Measurements from ENCODE around the gene ZC3H7A.

Gene ZC3H7A

GRCh38 chr16:11715246-11715947 is 81.7 kb downstream of the ZC3H7A start:
- DNase-seq (ENCODE audit: extremely low spot score): no peak
- POLR2A ChIA-PET: no interaction called here
- TF ChIP-seq SP1 (IDR thresholded peaks at IDR 0.05): no peak
- TF ChIP-seq FOXA1 (IDR thresholded peaks at IDR 0.05): no peak
- TF ChIP-seq ZNF384 (IDR thresholded peaks at IDR 0.05): no peak
- TF ChIP-seq SUZ12 (IDR thresholded peaks at IDR 0.05): no peak
- CTCF ChIA-PET: interaction anchor here (0.5 to 0.7 kb wide), 5 partner anchors 28 to 308 kb away, joined by 3 to 5 read pairs (median 3); no protein-coding TSS in a partner anchor

- CTCF ChIA-PET: interaction anchor here (0.8 kb wide), 1 partner anchor 14 kb away, joined by 3 read pairs; no protein-coding TSS in a partner anchor
- POLR2A ChIA-PET: no interaction called here
- DNase-seq (ENCODE audit: extremely low spot score): no peak
- TF ChIP-seq CTBP1 (IDR thresholded peaks at IDR 0.05; ENCODE audit: borderline replicate concordance) (no peak), FOXM1 (IDR thresholded peaks at IDR 0.05; ENCODE audit: borderline replicate concordance) (no peak), HDGF (IDR thresholded peaks at IDR 0.05; ENCODE audit: borderline replicate concordance) (no peak), LEF1 (IDR thresholded peaks at IDR 0.05; ENCODE audit: borderline replicate concordance) (no peak), NFRKB (IDR thresholded peaks at IDR 0.05) (no peak), FOXK2 (IDR thresholded peaks at IDR 0.05) (no peak), FOXA1 (IDR thresholded peaks at IDR 0.05) (no peak), PKNOX1 (IDR thresholded peaks at IDR 0.05) (no peak), TARDBP (IDR thresholded peaks at IDR 0.05) (no peak), ELF4 (IDR thresholded peaks at IDR 0.05) (no peak)
Observed at GRCh38 chr16:11712122-11712521, 84.9 kb downstream of the ZC3H7A start.

- ChIA-PET CTCF (interaction anchor here (0.8 kb wide), 1 partner anchor 14 kb away, joined by 3 read pairs; no protein-coding TSS in a partner anchor), POLR2A (no interaction called here)
- no peak for DNase-seq (ENCODE audit: extremely low spot score)
- TF ChIP-seq NFRKB (IDR thresholded peaks at IDR 0.05): no peak
- no peak for TF ChIP-seq HDGF (IDR thresholded peaks at IDR 0.05; ENCODE audit: borderline replicate concordance)
- no peak for TF ChIP-seq BHLHE40 (IDR thresholded peaks at IDR 0.05; ENCODE audit: borderline replicate concordance)
- no peak for TF ChIP-seq ELF4 (IDR thresholded peaks at IDR 0.05)
- TF ChIP-seq FOXK2 (IDR thresholded peaks at IDR 0.05): no peak
- TF ChIP-seq SP1 (IDR thresholded peaks at IDR 0.05): no peak
- no peak for TF ChIP-seq PKNOX1 (IDR thresholded peaks at IDR 0.05)
- TF ChIP-seq SUZ12 (IDR thresholded peaks at IDR 0.05): no peak
- no peak for TF ChIP-seq CTBP1 (IDR thresholded peaks at IDR 0.05; ENCODE audit: borderline replicate concordance)
- TF ChIP-seq FOXA1 (IDR thresholded peaks at IDR 0.05): no peak
- no peak for TF ChIP-seq FOXM1 (IDR thresholded peaks at IDR 0.05; ENCODE audit: borderline replicate concordance)
- TF ChIP-seq TARDBP (IDR thresholded peaks at IDR 0.05): no peak
Observed at GRCh38 chr16:11711662-11712061, 85.4 kb downstream of the ZC3H7A start.

- CTCF ChIA-PET: no interaction called here
- DNase-seq (ENCODE audit: extremely low spot score): no peak
- TF ChIP-seq ELF4 (IDR thresholded peaks at IDR 0.05) (no peak), HDGF (IDR thresholded peaks at IDR 0.05; ENCODE audit: borderline replicate concordance) (no peak), FOXA1 (IDR thresholded peaks at IDR 0.05) (no peak), ZNF384 (IDR thresholded peaks at IDR 0.05) (no peak), SP1 (IDR thresholded peaks at IDR 0.05) (no peak), CTBP1 (IDR thresholded peaks at IDR 0.05; ENCODE audit: borderline replicate concordance) (no peak), FOXK2 (IDR thresholded peaks at IDR 0.05) (no peak)
Observed at GRCh38 chr16:11708421-11708820, 88.6 kb downstream of the ZC3H7A start.

GRCh38 chr16:11707679-11708197 is 89.3 kb downstream of the ZC3H7A start:
- TF ChIP-seq CTBP1 (IDR thresholded peaks at IDR 0.05; ENCODE audit: borderline replicate concordance) (no peak), ZNF384 (IDR thresholded peaks at IDR 0.05) (no peak), NFRKB (IDR thresholded peaks at IDR 0.05) (no peak), FOXA1 (IDR thresholded peaks at IDR 0.05) (no peak), SUZ12 (IDR thresholded peaks at IDR 0.05) (no peak), ARNT (IDR thresholded peaks at IDR 0.05) (no peak), HDGF (IDR thresholded peaks at IDR 0.05; ENCODE audit: borderline replicate concordance) (no peak), FOXM1 (IDR thresholded peaks at IDR 0.05; ENCODE audit: borderline replicate concordance) (no peak), ELF4 (IDR thresholded peaks at IDR 0.05) (no peak), BHLHE40 (IDR thresholded peaks at IDR 0.05; ENCODE audit: borderline replicate concordance) (no peak), SP1 (IDR thresholded peaks at IDR 0.05) (no peak), FOXK2 (IDR thresholded peaks at IDR 0.05) (no peak), L3MBTL2 (conservative IDR thresholded peaks at IDR 0.05) (no peak), LEF1 (IDR thresholded peaks at IDR 0.05; ENCODE audit: borderline replicate concordance) (no peak), PKNOX1 (IDR thresholded peaks at IDR 0.05) (no peak)
- POLR2A ChIA-PET: interaction anchor here (1.2 kb wide), 1 partner anchor 10 kb away, joined by 3 read pairs; no protein-coding TSS in a partner anchor
- DNase-seq (ENCODE audit: extremely low spot score): no peak
- CTCF ChIA-PET: interaction anchor here (0.7 kb wide), 1 partner anchor 18 kb away, joined by 3 read pairs; no protein-coding TSS in a partner anchor

More at GRCh38 chr16:11708421-11708820, 88.6 kb downstream of the ZC3H7A start:
- POLR2A ChIA-PET: interaction anchor here (1.2 kb wide), 1 partner anchor 10 kb away, joined by 3 read pairs; no protein-coding TSS in a partner anchor

GRCh38 chr16:11706180-11706742 is 90.8 kb downstream of the ZC3H7A start:
- no peak for DNase-seq (ENCODE audit: extremely low spot score)
- CTCF ChIA-PET: no interaction called here
- POLR2A ChIA-PET: no interaction called here
- TF ChIP-seq HDGF (IDR thresholded peaks at IDR 0.05; ENCODE audit: borderline replicate concordance) (no peak), FOXM1 (IDR thresholded peaks at IDR 0.05; ENCODE audit: borderline replicate concordance) (no peak), ELF4 (IDR thresholded peaks at IDR 0.05) (no peak), CTBP1 (IDR thresholded peaks at IDR 0.05; ENCODE audit: borderline replicate concordance) (no peak), LEF1 (IDR thresholded peaks at IDR 0.05; ENCODE audit: borderline replicate concordance) (no peak), SUZ12 (IDR thresholded peaks at IDR 0.05) (no peak), FOXK2 (IDR thresholded peaks at IDR 0.05) (no peak), PKNOX1 (IDR thresholded peaks at IDR 0.05) (no peak), SP1 (IDR thresholded peaks at IDR 0.05) (no peak)

All from HEK293T (cell line).